Tibial nerve (tissue), 4 donors: Measurements from ENCODE around the gene NGFR. TPM values are rescaled to one million over a fixed set of nuclear protein-coding genes. Genes with fewer than 3 reads are reported as not detected.

Source experiments
- DNase-seq, 2 donors: peaks; one replicate each; pipeline ENCODE4 v3.0.0-alpha.2; 2019; ENCODE audit warnings: low spot score in 2 of 2
- H3K27ac ChIP-seq, 4 donors: fragments of 200-600 bp; sonication (generic) in 3 of 4; one replicate each; pipeline ENCODE4 v1.5.1; 2017 to 2019; ENCODE audit warnings: mild to moderate bottlenecking in 1 of 4
- H3K27me3 ChIP-seq, 2 donors: fragments of 200-600 bp; sonication (generic) in 1 of 2; one replicate each; pipeline versions ENCODE4 v1.5.1 to v1.6.0; 2017 to 2019
- H3K36me3 ChIP-seq, 3 donors: fragments of 200-600 bp; sonication (generic); one replicate each; pipeline ENCODE4 v1.5.1; 2018 to 2019
- H3K4me1 ChIP-seq, 4 donors: fragments of 200-600 bp; sonication (generic) in 3 of 4; one replicate each; pipeline ENCODE4 v1.5.1; 2017 to 2019
- H3K4me3 ChIP-seq, 4 donors: fragments of 200-600 bp; sonication (generic) in 3 of 4; one replicate each; pipeline ENCODE4 v1.5.1; 2017 to 2019; ENCODE audit warnings: mild to moderate bottlenecking in 1 of 4, moderate library complexity in 1 of 4
- H3K9me3 ChIP-seq, 4 donors: fragments of 200-600 bp; sonication (generic) in 3 of 4; one replicate each; pipeline ENCODE4 v1.5.1; 2017 to 2019
- CTCF ChIP-seq, 5 experiments: fragments of 200-600 bp in 3 of 5; fragments of 450-650 bp in 2 of 5; sonication (generic) in 3 of 5; IDR thresholded peaks; one replicate each; pipeline ENCODE4 v1.5.1; 2016 to 2019; ENCODE audit warnings: antibody characterized with exemption in 5 of 5, mild to moderate bottlenecking in 3 of 5, moderate library complexity in 2 of 5
- EP300 ChIP-seq, 2 donors: sonication (generic); formaldehyde crosslinking; IDR thresholded peaks; one replicate each; pipeline ENCODE4 v1.6.1; 2017; ENCODE audit warnings: antibody characterized with exemption in 2 of 2, mild to moderate bottlenecking in 1 of 2
- POLR2A ChIP-seq, 2 donors: fragments of 450-650 bp; IDR thresholded peaks; one replicate each; pipeline ENCODE4 v1.6.1; 2017; ENCODE audit warnings: antibody characterized with exemption in 2 of 2, mild to moderate bottlenecking in 2 of 2, moderate library complexity in 2 of 2
- WGBS, 2 donors: methylation state at CpG; one replicate each; pipeline ENCODE4 v1.1.5; 2018; 5-methylcytosine and 5-hydroxymethylcytosine counted together
- total RNA-seq, 4 donors: library from RNA; depleted of rRNA; stranded (reverse); fragments of >200 nt; gene quantifications; one replicate each; pipeline ENCODE4 v1.1.0, GENCODE V29; 2016

NGFR gene
- total RNA-seq, 4 donors from 2014 or later: 205 to 279 (median 238) TPM

GRCh38 chr17:49515196-49515770 is 20.2 kb downstream of the NGFR start:
- no peaks in the 10 kb centered on the region for H3K27me3 ChIP-seq
- WGBS, 2 donors: 1 to 5% methylated on average over 2 to 6 of the region's 8 CpGs
- peak overlapping the region; percentile 34 to 93 (median 75) for H3K27ac ChIP-seq
- DNase-seq: peak; percentile 88 to 89
- H3K4me1 ChIP-seq: peaks cover 0 to 82% (median 39%) of the 10 kb centered on the region in 4 donors
- H3K9me3 ChIP-seq: no peaks in the 10 kb centered on the region
- TF ChIP-seq CTCF (IDR thresholded peaks at IDR 0.05): peak in 3 of 5 experiments; percentile 32 to 71 (median 71)
- peak; percentile 77 to 99 for TF ChIP-seq EP300 (IDR thresholded peaks at IDR 0.05)
- TF ChIP-seq POLR2A (IDR thresholded peaks at IDR 0.05): peak in 1 of 2 donors; percentile 16
- peaks cover 0 to 22% (median 0%) of the 10 kb centered on the region in 3 donors for H3K36me3 ChIP-seq
- H3K4me3 ChIP-seq: no peak overlapping the region

- 44 to 59% methylated on average over 5 of the region's 5 CpGs for WGBS, 2 donors
- DNase-seq: no peak
These were observed 21.1 kb downstream of the NGFR start for GRCh38 chr17:49516180-49516579.

GRCh38 chr17:49518346-49519078 is 23.4 kb downstream of the NGFR start:
- Histone ChIP-seq H3K4me3 (no peak overlapping the region), H3K4me1 (peaks cover 0 to 86% (median 33%) of the 10 kb centered on the region in 4 donors), H3K27me3 (no peaks in the 10 kb centered on the region), H3K9me3 (no peaks in the 10 kb centered on the region), H3K27ac (peak overlapping the region in 1 of 4 donors; percentile 81), H3K36me3 (no peaks in the 10 kb centered on the region)
- TF ChIP-seq EP300 (IDR thresholded peaks at IDR 0.05) (no peak), CTCF (IDR thresholded peaks at IDR 0.05) (no peak), POLR2A (IDR thresholded peaks at IDR 0.05) (no peak)
- WGBS, 2 donors: 88 to 90% methylated on average over 6 of the region's 6 CpGs
- no peak for DNase-seq

More at GRCh38 chr17:49516180-49516579, 21.1 kb downstream of the NGFR start:
- H3K27me3 ChIP-seq: no peaks in the 10 kb centered on the region
- H3K4me1 ChIP-seq: peaks cover 0 to 88% (median 43%) of the 10 kb centered on the region in 4 donors
- H3K27ac ChIP-seq: peak overlapping the region; percentile 34 to 93 (median 75)
- TF ChIP-seq POLR2A (IDR thresholded peaks at IDR 0.05): no peak
- no peak for TF ChIP-seq EP300 (IDR thresholded peaks at IDR 0.05)
- TF ChIP-seq CTCF (IDR thresholded peaks at IDR 0.05): no peak
- H3K4me3 ChIP-seq: no peak overlapping the region
- peaks cover 0 to 16% (median 0%) of the 10 kb centered on the region in 3 donors for H3K36me3 ChIP-seq
- no peaks in the 10 kb centered on the region for H3K9me3 ChIP-seq

GRCh38 chr17:49519781-49520180 is 24.7 kb downstream of the NGFR start:
- Histone ChIP-seq H3K4me3 (no peak overlapping the region), H3K4me1 (peaks cover 0 to 81% (median 24%) of the 10 kb centered on the region in 4 donors), H3K9me3 (no peaks in the 10 kb centered on the region), H3K27me3 (no peaks in the 10 kb centered on the region), H3K27ac (peak overlapping the region in 1 of 4 donors; percentile 81), H3K36me3 (no peaks in the 10 kb centered on the region)
- no peak for TF ChIP-seq CTCF (IDR thresholded peaks at IDR 0.05)
- no peak for TF ChIP-seq POLR2A (IDR thresholded peaks at IDR 0.05)
- TF ChIP-seq EP300 (IDR thresholded peaks at IDR 0.05): no peak
- WGBS, 2 donors: 33 to 39% methylated on average over 6 to 7 of the region's 7 CpGs
- DNase-seq: peak in 1 of 2 donors; percentile 39
